NCI-H748 (cell line): ENCODE results near the gene HDAC4.

Experiments used
- DNase-seq: peaks from one replicate; lab custom pipeline; 2025; ENCODE audit not compliant: unreplicated experiment; lab: John Stamatoyannopoulos, UW

Gene HDAC4

GRCh38 chr2:239102266-239102665 is 298.6 kb downstream of the HDAC4 start:
- DNase-seq, result no peak

DNA sequence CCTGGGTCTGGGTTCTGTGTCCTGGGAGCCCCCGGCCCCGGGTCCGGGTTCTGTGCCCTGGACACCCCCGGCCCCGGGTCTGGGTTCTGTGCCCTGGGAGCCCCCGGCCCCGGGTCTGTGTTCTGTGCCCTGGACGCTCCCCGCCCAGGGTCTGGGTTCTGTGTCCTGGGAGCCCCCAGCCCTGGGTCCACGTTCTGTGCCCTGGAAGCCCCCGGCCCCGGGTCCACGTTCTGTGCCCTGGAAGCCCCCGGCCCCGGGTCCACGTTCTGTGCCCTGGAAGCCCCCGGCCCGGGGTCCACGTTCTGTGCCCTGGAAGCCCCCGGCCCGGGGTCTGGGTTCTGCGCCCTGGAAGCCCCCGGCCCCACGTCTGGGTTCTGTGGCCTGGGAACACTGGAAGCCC is 299.0 kb downstream of the HDAC4 start:
- DNase-seq, result no peak

DNA sequence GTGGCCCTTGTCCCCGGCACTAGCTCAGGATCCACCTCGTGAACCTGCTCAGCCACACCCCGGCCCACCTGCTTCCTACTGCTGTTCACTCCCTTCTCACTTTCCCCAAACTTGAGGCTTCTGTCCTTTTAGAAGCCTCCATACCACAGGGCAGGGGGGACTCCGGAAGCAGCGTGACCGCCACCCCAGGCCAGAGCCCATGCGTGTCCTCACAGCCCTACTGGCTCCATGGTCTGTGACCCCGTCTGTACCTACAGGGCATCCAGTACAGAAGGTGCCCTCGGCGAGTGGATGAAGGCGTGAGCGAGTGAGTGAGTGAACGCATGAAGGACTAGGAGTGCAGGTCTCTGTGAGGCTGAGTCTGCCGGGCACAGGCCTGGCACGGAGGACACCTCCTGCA is 299.7 kb downstream of the HDAC4 start:
- no peak for DNase-seq

DNA sequence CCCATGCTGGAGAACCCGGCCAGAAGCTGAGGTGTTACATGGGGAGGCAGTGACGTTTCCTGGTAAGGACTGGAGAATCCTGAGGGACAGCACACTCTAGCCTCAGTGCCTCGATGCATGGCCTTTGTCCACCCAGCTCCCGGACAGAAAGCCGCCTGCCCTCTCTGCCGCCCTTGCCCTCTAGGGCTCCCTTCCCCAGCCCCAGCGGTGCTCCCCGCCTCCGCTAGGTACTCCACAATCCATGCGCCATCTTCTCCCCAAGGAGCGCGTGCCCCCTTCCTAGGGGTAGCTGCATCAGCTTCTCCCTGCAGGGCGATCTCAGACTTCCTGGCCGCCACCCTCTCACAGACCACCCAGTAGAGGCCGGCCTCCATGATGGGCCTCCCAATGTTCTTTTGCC is 301.3 kb downstream of the HDAC4 start:
- no peak for DNase-seq

GRCh38 chr2:239098288-239098970 is 302.4 kb downstream of the HDAC4 start:
- DNase-seq, result no peak

DNA sequence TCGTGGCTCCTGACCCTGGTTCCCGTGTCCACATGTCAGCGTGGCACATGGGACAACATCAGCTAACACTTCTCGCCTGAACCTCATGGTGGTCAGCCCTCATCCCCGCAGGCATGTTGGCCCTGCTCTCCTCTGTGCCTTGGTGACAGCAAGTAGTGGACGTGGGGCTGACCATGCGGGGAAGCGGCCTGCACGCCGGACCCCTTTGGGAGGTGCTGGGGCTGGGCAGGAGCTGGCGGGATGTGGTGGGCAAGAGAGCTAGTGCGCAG is 303.5 kb downstream of the HDAC4 start:
- DNase-seq, result no peak

- DNase-seq, result no peak
Observed at GRCh38 chr2:239096676-239097427, 304.0 kb downstream of the HDAC4 start.

DNA sequence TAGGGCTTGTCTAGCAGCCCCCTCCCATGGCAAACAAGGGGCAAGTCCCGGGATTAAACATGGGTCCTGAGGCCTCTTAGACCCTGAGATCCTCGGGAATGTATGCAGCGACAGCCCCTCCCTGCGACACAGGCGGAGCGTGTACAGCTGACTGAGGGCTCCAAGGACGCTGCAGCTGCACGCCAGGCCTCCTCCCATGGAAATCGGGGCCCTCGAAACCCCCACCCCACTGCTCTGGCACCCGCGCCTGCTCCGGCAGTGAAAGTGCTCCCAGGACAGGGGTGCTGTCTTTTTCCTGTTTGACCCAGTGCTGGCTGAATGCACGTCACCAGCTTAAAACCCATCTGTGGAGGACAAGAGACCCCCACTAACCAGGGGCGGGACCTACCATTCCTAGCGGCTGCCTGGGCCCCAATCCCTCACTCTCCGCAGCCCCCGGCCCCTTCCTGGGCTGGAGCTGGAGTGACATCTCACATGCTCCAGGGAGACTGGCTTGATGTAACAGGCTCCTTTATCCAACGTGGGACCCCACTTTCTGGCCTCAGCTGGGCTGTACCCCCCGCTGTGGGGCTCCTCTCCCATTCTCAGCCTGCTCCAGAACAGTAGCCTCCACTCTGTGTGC is 305.2 kb downstream of the HDAC4 start:
- DNase-seq, result no peak

DNA sequence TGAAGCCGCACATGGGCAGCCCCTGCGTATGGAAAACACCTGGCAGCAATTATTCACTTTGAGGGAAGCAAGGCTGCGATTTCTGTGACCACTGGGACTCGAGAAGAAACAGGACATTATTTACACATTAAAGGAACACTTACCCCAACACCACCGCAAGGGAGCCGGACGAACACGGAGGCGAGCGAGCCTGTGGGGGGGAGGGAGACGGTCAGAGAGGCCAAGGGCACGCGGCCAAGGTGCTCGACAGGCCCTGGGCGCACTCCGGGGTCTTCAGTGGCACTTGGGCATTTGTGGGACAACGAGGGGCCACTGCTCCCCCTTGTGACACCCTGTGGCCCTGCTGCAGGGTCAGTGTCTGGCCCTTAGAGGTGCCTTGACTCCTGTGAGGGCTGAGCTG is 306.0 kb downstream of the HDAC4 start:
- no peak for DNase-seq

DNA sequence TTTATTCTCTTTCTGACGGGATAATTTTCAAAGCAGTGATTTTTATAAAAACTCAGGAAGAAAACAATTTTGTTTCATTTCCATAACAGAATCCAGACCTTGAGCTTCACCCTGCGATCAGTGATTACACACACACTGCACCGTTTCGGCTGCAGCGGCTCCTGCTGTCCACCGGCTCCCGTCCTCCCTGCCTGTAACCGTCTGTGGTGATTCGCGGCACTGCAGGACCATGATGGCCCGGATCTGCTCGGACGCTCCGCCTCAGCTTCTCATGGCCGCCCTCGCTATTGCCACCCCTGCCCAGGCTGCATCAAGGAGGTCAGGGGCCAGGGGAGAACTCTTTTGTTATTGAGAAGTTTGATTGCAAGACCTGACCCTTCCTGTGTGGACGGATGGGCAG is 306.9 kb downstream of the HDAC4 start:
- DNase-seq, result no peak

DNA sequence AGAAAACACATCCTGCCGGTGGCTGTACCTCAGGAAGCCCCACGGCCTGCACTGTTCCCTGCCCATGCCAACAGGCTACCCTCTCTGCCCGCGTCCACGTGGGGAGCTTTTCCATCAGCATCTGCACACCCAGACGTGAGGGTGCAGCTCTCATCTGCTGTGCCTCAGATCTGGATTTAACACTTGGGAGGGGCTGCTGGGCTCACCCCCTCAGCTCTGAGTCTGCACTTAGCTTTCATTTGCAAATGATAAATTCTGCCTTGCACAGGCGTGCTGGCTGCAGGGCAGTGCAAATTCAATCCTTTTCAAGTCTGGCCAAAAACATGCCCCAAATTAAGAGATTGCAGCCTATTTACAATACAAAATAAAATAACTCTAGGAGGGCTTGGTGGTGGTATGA is 307.3 kb downstream of the HDAC4 start:
- no peak for DNase-seq

DNA sequence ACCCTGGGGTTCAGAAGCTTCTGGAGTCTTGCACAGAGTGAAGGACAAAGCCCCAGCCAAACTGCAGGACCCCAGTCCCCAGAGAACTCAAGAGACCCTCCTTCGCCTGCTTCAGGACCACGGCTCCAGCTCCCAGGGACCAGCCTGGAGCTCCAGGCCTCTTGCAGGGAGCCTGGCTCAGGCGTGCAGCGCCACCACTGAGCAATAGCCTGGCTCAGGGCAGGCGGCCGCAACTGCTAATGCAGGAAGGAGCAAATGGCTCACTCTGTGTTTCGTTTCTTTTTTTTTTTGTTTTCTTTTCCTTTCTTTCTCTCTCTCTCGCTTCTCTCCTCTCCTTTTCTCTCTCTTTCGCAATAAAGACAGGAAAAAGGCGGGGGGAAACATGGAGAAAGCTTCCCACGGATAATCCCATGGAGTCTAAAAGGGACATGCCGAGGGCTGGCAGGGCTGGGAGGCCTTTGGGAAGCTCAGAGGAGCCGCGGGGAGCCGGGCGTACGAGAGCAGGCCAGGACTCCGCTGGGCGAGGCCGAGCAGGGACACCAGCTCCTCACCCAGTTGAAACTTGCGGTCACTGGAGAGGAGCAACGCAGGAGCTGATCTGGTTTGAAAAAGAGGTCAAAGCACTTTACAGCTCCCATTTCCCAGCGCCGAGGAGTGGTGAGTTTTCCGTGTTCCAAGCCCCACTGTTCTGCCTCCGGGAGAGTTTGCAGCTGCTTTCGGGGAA is 308.1 kb downstream of the HDAC4 start:
- DNase-seq, result no peak

DNA sequence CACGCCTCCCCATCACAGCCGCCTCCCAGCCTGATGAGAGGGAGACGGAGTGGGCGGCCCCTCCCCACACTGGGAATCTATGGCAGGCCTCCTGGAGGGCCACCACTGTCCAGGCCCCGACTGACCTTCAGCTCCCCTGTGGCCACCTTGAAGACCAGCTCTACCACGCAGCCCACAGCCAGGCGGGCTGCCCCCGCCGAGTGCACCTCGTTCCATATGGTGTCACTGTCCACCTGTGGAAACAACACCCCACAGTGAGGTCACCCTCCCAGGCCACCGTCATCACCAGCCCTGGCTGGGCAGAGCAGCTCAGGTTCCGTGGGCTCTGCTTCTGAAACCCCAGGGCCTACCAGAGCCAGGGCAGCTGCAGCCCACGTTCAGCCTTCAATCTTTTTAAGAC is 310.9 kb downstream of the HDAC4 start:
- no peak for DNase-seq

- DNase-seq, result no peak
Observed at GRCh38 chr2:239087046-239087710, 313.6 kb downstream of the HDAC4 start.

- DNase-seq, result no peak
Observed at GRCh38 chr2:239086325-239087020, 314.3 kb downstream of the HDAC4 start.

DNA sequence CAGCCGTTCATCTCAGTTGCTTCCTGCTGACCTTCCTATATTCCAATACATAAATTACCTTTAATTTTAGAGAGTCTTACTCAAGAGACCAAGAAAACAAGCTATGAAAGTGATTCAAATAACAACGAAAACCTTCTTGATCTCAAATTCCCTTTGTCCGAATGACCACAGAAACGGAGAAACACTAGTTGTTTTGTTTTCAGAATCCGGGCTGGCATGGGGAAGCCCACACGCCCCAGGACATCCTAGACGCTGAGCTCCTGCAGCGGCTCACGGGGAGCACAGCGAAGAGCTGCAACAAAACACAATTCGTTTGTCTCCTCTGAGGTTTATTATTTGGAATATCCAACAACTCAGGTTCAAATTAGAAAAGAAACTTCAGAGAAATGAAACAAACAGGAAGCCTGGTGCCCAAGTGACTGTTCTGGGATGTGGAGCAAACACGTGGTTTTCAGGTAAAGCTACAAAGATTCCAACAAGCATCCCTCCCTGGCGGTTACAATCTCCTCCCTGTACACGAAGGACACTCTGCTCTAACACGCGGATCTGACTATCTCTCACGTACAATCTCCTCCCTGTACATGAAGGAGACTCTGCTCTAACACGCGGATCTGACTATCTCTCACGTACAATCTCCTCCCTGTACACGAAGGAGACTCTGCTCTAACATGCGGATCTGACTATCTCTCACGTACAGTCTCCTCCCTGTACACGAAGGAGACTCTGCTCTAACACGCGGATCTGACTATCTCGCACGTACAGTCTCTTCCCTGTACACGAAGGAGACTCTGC is 315.4 kb downstream of the HDAC4 start:
- no peak for DNase-seq

DNA sequence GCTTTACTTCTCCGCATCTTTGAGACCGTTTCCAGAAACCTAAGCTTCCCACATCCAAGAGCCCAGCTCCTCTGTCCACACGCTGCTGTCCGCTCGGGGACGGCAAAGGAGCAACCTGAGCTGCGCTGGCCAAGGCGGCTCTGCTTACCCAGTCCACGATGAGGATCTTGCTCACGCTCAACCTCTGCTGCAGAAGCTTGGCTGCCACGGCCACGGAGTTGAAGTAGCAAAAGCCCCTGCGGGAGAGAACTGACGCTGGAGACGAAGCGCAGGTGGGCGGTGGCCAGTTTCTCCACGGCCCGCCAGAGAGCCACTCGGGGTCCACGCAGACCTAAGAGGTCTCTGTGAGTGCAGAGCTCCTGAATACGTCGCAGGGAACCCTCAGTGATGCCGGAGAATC is 316.8 kb downstream of the HDAC4 start:
- no peak for DNase-seq

DNA sequence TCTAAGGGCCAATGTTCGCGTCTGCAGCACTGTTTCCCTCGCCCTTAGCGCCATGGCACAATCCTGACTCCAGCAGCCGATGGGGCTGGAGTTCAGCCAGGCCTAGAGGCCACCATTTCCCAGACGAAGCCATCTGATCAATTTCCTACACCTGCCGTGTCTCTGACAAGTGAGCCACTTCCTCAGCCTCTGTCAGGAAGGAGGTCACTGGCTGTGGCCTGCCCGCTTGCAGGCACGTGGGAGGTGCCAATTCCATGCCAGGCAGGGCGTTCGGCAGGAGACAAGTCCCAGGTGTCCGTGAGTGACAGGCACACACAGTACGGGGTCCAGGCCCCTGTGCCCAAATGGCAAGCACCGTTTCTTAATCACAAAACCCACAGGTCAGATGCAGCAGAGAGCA is 318.4 kb downstream of the HDAC4 start:
- DNase-seq, result no peak

DNA sequence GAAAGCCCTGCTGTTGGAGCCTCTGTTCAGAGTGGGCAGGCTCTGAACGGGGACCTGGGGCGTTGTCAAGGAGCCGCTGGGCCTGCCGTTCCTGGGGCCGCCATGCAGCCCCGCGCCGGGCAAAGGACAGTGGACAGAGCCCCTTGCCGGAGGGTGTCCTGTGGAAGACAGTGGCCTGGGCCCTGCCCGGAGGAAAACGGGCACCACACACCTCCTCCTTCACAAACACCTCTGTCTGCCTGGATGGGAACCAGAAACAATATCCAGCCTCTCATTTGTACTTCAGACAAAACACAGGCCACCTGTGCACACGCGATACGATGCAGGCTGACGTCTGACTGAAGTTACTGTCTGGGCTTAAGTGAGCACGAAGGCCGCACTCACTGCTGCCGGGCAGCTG is 319.2 kb downstream of the HDAC4 start:
- DNase-seq, result no peak

DNA sequence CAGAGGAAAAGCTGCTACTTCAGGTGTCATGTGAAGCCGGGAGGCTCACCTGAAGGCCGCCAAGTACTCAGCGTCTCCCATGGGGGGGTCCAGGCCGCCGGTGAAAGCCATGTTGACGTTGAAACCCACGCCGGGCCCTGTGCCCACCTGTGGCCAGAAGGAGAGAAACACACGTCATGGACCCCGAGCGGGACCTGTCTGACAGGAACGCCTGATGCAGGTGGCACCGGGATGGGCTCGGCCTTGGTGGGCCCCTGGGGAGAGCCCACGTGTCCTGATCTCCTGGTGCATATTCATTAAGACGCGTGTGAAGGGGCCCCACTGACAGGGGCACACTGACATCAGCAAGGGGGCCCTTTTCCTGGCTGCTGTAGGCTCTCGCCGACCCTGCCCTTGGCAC is 319.8 kb downstream of the HDAC4 start:
- no peak for DNase-seq
